HG03280 (cell line): Measurements from ENCODE around the gene C1QTNF3.
"Not testable (repeated sequence)": the region's sequence is repeated elsewhere in the genome, so short reads cannot be mapped to it uniquely, and the experiment has no call there.

Source experiments
- ATAC-seq: cut with Tn5 transposase; IDR thresholded peaks from one replicate; pipeline ENCODE4 v1.9.1; 2021; ENCODE audit warnings: mild to moderate bottlenecking, moderate library complexity; ENCODE audit not compliant: unreplicated experiment

Gene C1QTNF3

DNA sequence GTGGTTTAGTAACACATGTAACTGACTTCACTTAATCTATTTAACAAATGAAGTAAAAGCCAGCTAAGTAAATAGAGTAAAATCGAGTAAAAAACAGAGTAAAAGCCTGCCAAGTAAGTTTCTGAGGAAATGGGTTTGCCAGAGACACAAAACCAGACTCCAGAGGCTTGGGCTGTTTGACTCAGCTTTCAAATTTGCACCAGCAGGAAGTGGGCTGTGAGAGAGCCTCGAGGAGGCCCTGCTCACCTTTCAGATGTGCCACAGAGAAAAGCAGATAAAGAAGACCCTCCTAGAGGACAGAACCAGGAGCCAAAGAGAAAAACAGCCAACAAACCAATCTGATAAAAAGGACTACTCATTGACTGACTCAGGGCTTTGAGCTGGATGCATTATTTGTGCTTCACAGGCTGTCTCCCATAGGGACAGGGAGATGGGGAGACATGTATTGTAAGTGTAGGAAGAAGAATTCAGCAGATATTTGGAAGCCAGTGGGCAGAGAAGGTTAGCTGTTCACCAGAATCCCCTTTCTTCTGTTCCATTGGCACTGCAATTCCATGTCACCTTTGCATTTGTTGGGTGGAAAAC, 20.8 kb downstream of the C1QTNF3 start:
- peak; percentile 66 for ATAC-seq

DNA sequence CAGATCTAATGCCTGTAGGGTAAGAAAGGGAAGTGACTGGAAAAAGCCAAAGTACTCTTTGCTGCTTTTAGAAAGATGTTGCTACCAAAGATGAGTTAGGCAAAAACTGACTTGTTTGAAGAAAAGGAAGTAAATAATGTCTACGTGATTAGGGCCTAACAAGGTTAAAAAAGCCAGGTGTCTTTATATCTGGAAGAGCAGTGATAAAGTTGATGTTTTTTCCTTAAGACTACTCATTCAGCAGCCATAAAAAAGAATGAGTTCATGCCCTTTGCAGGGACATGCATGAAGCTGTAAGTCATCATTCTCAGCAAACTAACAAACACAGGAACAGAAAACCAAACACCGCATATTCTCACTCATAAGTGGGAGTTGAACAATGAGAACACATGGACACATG, 21.7 kb downstream of the C1QTNF3 start:
- ATAC-seq = no peak

DNA sequence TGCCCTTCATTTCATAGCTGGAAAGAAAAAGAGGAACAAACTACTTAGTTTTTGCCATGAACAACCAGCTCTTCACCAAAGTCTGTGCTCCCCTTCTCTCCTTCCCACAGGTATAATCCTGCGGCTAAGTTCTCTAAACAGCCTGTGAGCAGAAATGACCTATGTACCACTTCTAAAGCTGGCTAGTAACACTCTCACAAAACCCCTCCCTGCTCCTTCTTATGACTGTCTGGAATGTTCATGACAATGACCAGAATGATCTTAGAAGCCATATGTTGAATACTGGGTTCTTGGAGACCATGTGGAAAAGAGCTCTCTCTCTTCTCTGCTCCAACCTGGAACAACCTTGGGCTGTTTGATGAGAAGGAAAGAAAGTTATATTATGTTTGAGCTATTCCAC, 22.3 kb downstream of the C1QTNF3 start:
- ATAC-seq = no peak

DNA sequence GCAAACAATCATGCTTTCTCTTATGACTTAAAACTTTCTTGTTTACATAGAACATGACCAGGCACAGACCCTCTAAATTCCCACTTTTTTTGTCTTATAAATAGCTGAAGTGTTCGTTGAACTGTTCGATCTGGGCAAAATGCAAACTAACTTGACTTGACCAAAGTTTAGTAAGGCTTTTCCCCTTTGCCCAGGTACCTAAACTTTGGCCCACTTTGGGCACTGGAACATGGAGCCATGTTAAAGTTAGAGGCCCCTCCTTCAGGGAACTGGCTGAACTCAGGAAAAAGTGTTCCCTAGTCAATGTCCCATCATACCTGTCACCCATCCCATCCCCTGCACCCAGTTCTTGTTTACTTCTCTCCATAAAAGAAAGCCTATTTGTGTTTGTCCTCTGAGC, 25.8 kb downstream of the C1QTNF3 start:
- ATAC-seq = no peak

DNA sequence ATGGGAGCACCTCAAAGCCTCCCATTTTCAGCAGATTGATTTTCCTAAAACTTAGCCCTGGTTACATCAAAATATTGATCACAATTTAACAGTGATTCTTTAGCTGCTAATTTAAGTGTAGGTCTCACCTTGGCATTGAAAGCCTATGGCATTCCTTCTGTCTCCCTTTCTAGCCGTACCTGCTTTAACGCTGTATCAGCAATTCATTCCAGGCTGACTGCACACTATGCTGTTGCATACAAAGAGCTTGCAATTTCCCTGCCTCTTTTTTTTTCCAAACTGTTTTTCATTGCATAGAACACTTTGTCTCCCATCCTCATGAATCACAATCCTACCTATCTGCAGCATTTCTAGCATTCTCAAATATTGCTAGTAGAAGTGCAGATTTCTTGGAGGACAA, 26.3 kb downstream of the C1QTNF3 start:
- ATAC-seq = no peak

DNA sequence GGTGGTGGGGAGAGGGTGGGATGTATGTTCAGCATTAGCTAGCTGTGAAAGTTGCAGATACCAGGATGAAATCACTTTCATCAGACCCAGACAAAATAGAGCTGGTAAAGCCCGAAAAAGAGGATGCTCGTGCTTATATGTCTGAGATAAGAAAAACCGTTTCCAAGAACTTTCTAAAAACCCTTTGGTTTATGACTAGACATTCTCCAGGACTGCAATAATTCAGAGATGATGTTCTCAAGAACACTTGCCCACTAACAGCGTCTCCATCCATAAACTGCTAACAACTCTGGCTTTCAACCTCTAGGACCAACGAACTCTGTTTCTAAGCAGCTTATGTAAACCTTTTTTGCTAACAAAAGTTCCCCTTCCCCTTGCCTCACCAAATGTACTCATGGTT, 26.8 kb downstream of the C1QTNF3 start:
- no peak for ATAC-seq

DNA sequence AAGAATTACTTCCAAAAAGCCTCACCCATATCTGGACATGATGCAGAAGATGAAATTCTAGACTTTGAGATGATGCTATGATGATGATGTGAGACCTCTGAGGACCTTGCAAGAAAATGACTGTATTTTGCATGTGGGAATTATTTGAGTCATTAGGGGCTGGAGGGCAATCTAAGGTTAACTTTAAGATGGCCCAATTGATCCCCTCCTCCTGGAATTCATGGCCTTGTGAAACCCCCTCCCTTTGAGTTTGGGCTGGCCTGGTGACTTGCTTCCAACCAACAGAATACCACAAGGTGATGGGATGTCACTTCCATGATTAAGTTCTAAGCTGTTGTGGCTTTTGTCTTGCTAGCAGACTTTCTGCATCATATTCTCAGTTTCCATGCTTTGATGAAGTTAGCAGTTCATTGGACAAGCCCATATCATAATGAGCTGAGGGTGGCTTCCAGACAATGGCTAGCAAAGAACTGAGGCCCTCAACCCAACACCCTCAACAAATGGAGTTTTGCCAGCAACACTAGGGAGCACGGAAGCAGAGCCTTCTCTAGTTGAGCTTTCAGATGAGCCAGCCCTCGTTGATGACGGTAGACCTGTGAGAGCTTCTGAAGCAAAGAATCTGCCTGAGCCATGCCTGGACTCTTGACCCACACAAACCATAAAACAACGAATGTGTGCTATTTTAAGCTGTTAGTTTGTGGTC, 27.7 kb downstream of the C1QTNF3 start:
- no peak for ATAC-seq

DNA sequence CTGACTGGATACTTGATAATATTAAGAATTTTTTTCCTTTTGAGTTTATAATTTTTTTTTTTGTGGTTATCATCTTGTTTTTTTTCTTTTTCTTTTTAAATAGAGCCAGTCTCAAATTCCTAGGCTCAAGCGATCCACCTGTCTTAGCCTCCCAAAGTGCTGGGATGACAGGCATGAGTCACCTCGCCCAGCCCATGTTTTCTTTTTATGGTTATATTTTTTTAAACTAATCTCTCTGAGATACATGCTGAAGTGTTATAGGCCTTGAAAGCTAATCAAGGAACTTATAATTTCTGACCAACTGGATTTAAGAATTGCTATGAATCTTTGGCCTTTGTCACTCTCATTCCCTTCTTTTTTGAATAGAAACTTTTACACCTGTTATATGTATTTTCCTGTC, 28.4 kb downstream of the C1QTNF3 start:
- no peak for ATAC-seq

DNA sequence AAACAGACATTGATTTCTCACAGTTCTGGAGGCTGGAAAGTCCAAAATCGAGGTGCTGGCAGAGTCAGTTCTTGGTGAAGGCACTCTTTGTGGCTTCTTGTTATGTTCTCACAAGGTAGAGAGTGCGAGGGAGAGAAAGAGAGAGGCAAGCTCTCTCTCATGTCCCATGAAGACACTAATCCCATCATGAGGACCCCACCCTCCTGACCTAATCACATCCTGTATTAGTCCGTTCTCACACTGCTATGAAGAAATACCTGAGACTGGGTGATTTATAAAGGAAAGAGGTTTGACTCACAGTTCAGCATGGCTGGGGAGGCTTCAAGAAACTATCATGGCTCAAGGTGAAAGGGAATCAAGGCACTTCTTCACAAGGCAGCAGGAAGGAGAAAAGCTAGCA, 29.5 kb downstream of the C1QTNF3 start:
- ATAC-seq = no peak

DNA sequence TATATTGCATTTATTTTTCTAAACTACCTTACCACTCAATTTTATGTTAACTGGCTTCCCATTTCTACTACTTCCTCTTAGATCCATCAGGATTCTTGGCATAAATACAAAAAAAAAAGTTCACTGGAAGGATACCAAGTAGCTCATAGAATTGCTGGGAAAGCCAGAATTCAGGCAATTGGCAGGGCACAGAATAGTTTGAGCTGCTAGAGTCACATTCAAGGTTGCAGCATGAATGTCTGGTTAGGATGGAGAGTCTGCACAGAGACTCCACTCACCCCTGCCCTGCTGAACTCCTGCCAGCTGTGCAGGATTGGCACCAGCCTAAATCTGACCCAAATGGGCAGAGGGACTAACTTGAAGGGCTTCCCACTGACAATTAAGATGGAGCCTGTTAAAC, 30.2 kb downstream of the C1QTNF3 start:
- no peak for ATAC-seq

DNA sequence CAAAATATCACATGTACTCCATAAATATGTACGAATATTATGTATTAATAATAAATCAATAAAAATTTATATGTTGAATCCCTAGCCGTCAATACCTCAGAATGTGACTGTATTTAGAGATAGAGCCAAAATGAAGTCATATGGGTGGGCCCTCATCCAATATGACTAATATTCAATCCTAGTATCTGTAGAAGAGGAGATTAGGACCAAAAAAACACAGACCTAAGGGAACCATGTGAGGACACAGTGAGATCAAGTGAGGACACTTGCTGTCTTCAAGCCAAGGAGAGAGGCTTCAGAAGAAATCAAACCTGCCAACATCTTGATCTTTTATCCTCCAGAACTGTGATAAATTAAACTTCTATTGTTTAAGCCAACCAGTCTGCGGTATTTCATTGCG, 31.5 kb downstream of the C1QTNF3 start:
- no peak for ATAC-seq

DNA sequence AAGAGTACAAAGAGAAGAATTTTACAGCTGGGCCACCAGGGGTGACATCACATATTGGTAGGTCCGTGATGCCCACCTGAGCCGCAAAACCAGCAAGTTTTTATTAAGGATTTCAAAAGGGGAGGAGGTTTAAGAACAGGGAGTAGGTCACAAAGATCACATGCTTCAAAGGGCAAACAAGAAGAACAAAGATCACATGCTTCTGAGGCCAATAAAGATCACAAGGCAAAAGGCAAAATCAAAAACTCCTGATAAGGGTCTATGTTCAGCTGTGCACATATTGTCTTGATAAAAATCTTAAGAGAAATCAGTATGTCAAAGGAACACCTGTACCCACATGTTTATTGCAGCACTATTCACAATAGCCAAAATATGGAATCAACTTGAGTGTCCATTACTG, 32.9 kb downstream of the C1QTNF3 start:
- ATAC-seq = not testable (repeated sequence)

DNA sequence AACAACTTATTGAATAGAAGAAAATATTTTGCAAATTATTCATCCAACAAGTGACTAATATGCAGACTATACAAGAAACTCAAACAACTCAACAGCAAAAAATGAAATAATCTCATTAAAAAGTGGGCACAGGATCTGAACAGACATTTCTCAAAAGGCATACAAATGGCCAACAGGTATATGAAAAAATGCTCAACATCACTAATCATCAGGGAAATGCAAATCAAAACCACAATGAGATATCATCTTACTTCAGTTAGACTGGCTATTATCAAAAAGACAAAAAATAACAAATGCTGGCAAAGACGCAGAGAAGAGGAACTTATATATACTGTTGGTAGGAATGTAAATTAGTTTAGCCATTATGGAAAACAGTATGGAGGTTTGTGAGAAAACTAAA, 33.4 kb downstream of the C1QTNF3 start:
- ATAC-seq = no peak

DNA sequence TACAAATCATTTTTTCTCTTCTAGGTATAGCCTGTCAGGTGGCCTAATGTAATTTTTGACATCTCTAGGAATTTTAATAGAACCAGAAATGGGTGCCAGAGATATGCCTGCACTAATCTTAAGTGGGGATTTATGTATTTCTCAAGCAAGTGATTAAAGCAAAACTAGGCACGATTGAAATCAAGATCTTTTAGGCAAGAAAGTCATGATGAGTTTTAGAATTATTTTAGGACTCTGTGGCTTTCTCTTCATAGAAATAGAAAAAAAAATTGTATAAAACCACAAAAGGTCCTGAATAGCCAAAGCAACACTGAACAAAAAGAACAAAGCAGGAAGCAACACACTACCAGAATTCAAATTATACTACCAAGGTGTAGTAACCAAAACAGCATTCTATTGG, 34.2 kb downstream of the C1QTNF3 start:
- no peak for ATAC-seq

DNA sequence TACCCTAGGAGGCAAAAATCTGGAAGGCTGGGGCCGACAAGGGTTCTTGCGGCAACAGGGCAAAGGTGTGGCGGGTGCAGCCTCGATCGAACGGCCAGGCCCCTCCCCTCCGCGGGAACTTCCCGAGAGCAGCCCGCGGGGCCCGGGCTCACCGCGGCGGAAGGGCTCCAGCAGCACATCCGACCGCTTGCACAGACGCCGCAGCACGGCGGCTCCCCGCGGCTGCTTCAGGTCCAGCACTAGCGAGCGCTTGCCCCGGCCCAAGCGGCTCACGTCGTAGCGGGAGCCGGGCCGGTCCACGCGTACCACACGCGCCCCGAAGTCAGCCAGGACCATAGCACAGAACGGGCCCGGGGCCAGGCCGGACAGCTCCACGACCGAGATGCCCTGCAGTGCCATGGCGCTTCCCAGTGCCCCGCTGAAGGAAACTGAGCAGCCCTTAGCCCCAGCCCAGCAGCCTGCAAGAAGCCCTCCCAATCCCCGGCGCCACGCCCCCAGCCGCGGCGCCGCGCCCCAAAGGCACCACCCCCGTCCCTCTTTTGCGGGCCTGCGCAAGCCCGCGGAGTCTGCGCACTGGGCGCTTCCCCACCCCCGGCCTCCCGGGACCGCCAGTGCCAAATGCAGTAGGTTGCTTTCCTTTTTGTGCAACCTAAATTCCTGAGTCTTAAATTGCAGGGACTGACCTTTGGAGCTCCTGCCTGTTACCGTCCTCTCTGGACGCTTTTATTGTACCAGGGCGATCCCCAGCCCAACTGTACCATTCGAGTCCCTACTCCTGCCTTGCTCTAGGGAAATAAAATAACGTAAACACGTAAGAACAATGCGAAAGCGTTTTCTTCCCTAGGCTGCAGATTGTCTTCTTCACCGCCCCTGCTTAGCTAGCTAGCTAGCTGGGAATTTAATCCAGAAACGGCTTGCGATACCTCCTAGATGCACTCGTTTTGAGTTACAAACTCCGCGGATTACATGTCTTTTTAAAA, 35.1 kb downstream of the C1QTNF3 start, which contains the start of gene AMACR:
Gene AMACR, minus strand, starts transcription at position 430 of the 980 bp plus-strand sequence. Its CDS starts 31 bp downstream, at position 399.
- ATAC-seq = peak; percentile 93

DNA sequence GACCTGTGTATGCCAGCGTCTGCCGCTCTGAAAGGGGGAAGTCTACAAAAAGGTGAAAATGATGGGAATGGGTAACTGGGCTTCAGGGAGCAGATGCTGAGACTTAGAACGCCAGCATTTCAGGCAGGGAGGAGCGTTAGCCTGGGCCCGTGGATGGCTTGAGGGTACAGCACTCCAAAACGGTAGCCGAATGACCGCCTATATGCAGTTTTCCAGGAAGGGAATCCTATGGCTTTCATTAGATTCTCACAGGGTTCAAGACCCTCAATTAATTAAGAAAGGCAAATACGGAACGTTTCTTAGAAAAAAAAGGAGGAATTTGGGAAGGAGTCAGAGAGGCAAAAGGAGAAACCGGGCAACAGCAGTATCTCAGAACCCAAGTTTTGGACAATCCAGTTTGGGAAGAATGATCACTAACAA, 35.8 kb downstream of the C1QTNF3 start:
- ATAC-seq = no peak

DNA sequence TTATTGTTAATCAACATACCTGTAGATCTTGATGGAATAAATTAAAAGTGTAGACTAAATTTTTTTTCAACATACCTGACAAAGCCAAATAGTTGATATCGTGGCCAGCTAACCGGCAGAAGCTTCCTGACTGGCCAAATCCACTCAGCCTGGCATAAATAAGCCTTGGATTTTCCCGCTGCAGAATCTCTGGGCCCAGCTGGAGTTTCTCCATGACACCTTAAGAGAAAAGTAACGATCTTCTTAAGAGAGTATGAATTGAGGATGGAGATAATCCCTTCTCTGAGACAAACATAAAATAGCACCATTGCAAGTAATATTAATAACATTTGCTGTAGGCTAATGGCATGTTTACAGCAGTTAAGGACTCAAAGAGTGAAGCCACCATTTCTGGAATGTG, 37.3 kb downstream of the C1QTNF3 start:
- ATAC-seq = no peak

DNA sequence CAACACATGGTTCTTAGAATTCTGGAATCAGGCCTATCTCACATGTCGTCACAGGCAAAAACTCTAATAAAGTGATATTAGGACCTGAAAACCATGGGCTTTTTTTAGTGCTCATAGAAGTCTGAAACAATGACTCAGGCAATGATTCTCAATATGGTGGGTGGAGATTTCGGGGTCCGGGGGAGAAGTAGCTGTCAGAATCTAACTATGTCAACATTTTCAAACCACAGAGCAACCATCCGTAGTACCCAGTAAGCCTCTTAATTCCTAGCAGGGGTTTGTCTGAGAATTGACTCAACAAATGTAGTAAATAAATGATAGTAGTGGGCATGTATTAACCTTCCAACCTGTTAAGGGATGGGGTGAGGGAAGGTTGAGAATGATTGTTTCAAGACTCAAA, 37.8 kb downstream of the C1QTNF3 start:
- no peak for ATAC-seq

DNA sequence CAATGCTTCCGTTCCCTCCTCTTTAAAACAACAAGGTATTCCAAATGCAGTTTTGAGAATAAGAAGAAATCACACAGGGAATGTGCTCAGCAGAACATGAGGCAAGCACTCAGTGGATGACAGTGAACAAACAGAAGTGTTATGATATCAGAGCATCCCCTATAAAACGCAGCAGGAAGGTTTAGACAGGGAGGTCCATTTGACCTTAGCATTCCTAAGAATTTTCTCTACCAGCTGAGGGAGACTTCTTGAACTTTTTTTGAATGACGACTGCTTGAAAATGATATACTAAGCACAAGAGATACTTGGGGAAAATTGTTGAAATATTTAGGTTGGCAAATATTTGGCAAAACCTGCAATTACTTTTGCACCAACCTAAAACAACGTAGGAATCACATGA, 39.1 kb downstream of the C1QTNF3 start:
- ATAC-seq = no peak

DNA sequence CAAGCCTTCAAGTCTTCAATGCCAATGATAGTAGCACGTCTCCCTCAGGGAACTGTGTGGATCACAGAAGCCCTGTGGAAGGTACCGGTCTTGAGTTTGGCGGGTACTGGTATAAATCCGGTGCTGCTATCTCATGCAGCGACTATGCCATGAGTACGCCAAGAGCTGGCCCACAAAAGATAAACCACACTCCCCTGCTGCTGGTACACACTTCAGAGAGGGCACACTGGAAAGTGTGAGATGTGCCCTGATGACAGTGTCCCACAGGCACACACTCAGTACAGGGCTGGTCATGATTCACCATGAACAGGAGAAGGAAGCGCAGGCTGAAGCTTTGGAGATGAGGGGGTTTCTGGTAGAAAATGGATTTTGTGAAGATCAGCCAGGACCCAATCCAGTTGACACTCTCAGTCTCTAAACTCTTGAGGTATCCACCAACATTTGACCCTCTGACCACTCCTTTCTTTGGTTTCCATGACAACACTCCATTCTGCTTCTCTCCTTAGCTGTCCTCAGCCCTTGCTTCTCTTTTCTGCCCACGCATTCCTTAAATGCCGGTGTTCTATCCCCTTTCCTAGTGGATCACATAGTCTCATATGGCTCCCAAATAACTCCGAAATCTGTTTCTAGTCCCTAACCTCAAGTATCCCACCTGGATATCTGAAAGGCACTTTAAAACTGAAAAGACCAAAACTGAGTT, 40.2 kb downstream of the C1QTNF3 start:
- no peak for ATAC-seq

DNA sequence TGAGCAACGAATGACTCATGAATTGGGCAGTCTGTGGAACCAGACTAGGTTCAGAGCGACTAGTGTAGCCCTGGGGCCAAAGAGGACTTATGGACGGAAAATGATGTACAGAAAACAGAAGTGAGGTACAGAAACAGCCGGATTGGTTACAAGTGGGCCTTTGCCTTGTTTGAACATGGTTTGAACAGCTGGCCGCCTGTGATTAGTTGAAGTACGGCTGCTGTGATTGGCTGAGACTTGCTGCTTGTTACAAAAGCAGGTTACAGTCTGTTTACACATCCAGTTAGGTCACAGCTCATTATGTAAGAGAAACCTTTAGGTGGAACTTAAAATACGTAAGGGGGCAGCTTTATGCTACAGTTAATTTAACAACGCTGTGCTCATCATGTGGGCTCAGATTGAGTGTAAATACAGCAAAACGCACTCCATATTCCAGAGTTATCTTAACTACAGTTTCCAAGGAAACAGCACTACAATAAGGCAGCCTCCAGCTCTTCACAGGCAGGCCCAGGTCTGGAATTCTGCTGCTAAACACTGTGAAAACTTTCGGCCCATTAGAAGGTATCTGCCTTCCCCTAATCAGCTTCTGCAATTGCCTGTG, 41.7 kb downstream of the C1QTNF3 start:
- no peak for ATAC-seq
